HG03139 (cell line): ENCODE results near the gene NIFK.
"Not testable (repeated sequence)": the region's sequence is repeated elsewhere in the genome, so short reads cannot be mapped to it uniquely, and the experiment has no call there.

Source experiments
- ATAC-seq: cut with Tn5 transposase; IDR thresholded peaks from one replicate; pipeline ENCODE4 v1.9.1; 2021; ENCODE audit not compliant: unreplicated experiment

NIFK gene

GRCh38 chr2:121734544-121734943, 2.1 kb downstream of the NIFK start:
- not testable (repeated sequence) for ATAC-seq

- no peak for ATAC-seq
Observed at GRCh38 chr2:121731366-121731765, 5.3 kb downstream of the NIFK start.

GRCh38 chr2:121727950-121728349, 8.7 kb downstream of the NIFK start:
- ATAC-seq, result no peak

GRCh38 chr2:121727332-121727731, 9.3 kb downstream of the NIFK start:
- ATAC-seq, result no peak

- no peak for ATAC-seq
Observed at GRCh38 chr2:121723316-121723715, 13.4 kb downstream of the NIFK start.

- ATAC-seq, result no peak
Observed at GRCh38 chr2:121722479-121722878, 14.2 kb downstream of the NIFK start.

GRCh38 chr2:121721926-121722325, 14.7 kb downstream of the NIFK start:
- no peak for ATAC-seq

GRCh38 chr2:121717529-121717928, 19.1 kb downstream of the NIFK start:
- no peak for ATAC-seq

- ATAC-seq, result no peak
Observed at GRCh38 chr2:121716126-121716525, 20.5 kb downstream of the NIFK start.

GRCh38 chr2:121711481-121711880, 25.2 kb downstream of the NIFK start:
- not testable (repeated sequence) for ATAC-seq

GRCh38 chr2:121710470-121711170, 26.1 kb downstream of the NIFK start:
- ATAC-seq, result no peak

GRCh38 chr2:121709776-121710469, 26.8 kb downstream of the NIFK start:
- no peak for ATAC-seq

- no peak for ATAC-seq
Observed at GRCh38 chr2:121707920-121708361, 28.7 kb downstream of the NIFK start.

- no peak for ATAC-seq
Observed at GRCh38 chr2:121707344-121707919, 29.2 kb downstream of the NIFK start.

GRCh38 chr2:121705958-121706357, 30.7 kb downstream of the NIFK start:
- no peak for ATAC-seq

- no peak for ATAC-seq
Observed at GRCh38 chr2:121705390-121705789, 31.3 kb downstream of the NIFK start.

- ATAC-seq, result not testable (repeated sequence)
Observed at GRCh38 chr2:121701761-121702160, 34.9 kb downstream of the NIFK start.

- ATAC-seq, result peak; percentile 97
Observed at GRCh38 chr2:121699421-121700333, 37.0 kb downstream of the NIFK start.

GRCh38 chr2:121698318-121698930, 38.3 kb downstream of the NIFK start:
- ATAC-seq, result no peak

- no peak for ATAC-seq
Observed at GRCh38 chr2:121697108-121697631, 39.5 kb downstream of the NIFK start.
